ENCODE results near the gene FAM114A1. TPM values are rescaled to one million over a fixed set of nuclear protein-coding genes. Genes with fewer than 3 reads are reported as not detected.

FAM114A1 gene
- total RNA-seq: 10 to 100 TPM; 59.1 to 94.7 (median 62.5) TPM
- long read RNA-seq, donor 1, full-length matches to known transcripts: 4 of 30 reads
- long read RNA-seq, donor 1, partial matches to known transcripts: 10 of 30 reads
- long read RNA-seq, donor 1, other reads (novel, unspliced or antisense): 16 of 30 reads
- long read RNA-seq, donor 2, partial matches to known transcripts: 22 of 52 reads
- long read RNA-seq, donor 2, other reads (novel, unspliced or antisense): 28 of 52 reads

- ATAC-seq (peak; percentile 94), DNase-seq (peak; percentile 89 to 92 (median 89))
- peaks cover 28% of the 10 kb centered on the region for H3K4me1 ChIP-seq (ENCODE audit: low read depth)
- intact Hi-C loops (cut with DNase I, micrococcal nuclease): no loop called here
- no peak for TF ChIP-seq CTCF (IDR thresholded peaks at IDR 0.05)
- H3K9me3 ChIP-seq: no peaks in the 10 kb centered on the region
- no peaks in the 10 kb centered on the region for H3K36me3 ChIP-seq (ENCODE audit: low read depth)
- H3K4me3 ChIP-seq: peak within 1 kb of the TSS; percentile 62
Measured at GRCh38 chr4:38867478-38868058, at the start of gene FAM114A1. Gene FAM114A1, plus strand, starts transcription at chr4:38867806. Its CDS starts 10,273 bp downstream, at chr4:38878079.

- intact Hi-C loops (cut with DNase I, micrococcal nuclease): no loop called here
- TF ChIP-seq CTCF (IDR thresholded peaks at IDR 0.05): no peak
- DNase-seq (no peak), ATAC-seq (no peak)
- Histone ChIP-seq H3K4me1 (ENCODE audit: low read depth) (no peaks in the 10 kb centered on the region), H3K36me3 (ENCODE audit: low read depth) (no peaks in the 10 kb centered on the region), H3K4me3 (no peak overlapping the region), H3K9me3 (no peaks in the 10 kb centered on the region)
Measured at GRCh38 chr4:38818441-38818976, 49.1 kb upstream of the FAM114A1 start.

- DNase-seq: no peak
- Histone ChIP-seq H3K4me1 (ENCODE audit: low read depth) (no peaks in the 10 kb centered on the region), H3K4me3 (no peak overlapping the region), H3K36me3 (ENCODE audit: low read depth) (no peaks in the 10 kb centered on the region), H3K9me3 (no peaks in the 10 kb centered on the region)
- no peak for TF ChIP-seq CTCF (IDR thresholded peaks at IDR 0.05)
- intact Hi-C loops (cut with DNase I, micrococcal nuclease): no loop called here
- no peak for ATAC-seq
Measured at GRCh38 chr4:38819569-38819968, 48.0 kb upstream of the FAM114A1 start.

- Histone ChIP-seq H3K4me3 (no peak overlapping the region), H3K36me3 (ENCODE audit: low read depth) (no peaks in the 10 kb centered on the region), H3K9me3 (no peaks in the 10 kb centered on the region), H3K4me1 (ENCODE audit: low read depth) (no peaks in the 10 kb centered on the region)
- ATAC-seq (no peak), DNase-seq (no peak)
- intact Hi-C loops (cut with DNase I, micrococcal nuclease): no loop called here
- no peak for TF ChIP-seq CTCF (IDR thresholded peaks at IDR 0.05)
Measured at GRCh38 chr4:38820329-38821061, 47.1 kb upstream of the FAM114A1 start.

GRCh38 chr4:38821739-38822138 is 45.9 kb upstream of the FAM114A1 start:
- Histone ChIP-seq H3K4me3 (no peak overlapping the region), H3K4me1 (ENCODE audit: low read depth) (no peaks in the 10 kb centered on the region), H3K36me3 (ENCODE audit: low read depth) (no peaks in the 10 kb centered on the region), H3K9me3 (no peaks in the 10 kb centered on the region)
- no peak for TF ChIP-seq CTCF (IDR thresholded peaks at IDR 0.05)
- ATAC-seq (no peak), DNase-seq (no peak)
- intact Hi-C loops (cut with DNase I, micrococcal nuclease): no loop called here
